ENCODE measurements around the gene WDSUB1. TPM values are rescaled to one million over a fixed set of nuclear protein-coding genes. Genes with fewer than 3 reads are reported as not detected.

The WDSUB1 gene
- total and polyA plus RNA-seq, 2 donors = 8.3 to 17.6 TPM

GRCh38 chr2:159225025-159226016 is 61.2 kb downstream of the WDSUB1 start:
- peaks cover 6% of the 10 kb centered on the region for H3K36me3 ChIP-seq (ENCODE audit: insufficient read depth)
- H3K27ac ChIP-seq (ENCODE audit: low read depth) = no peak overlapping the region
- 90% methylated on average over 26 of the region's 26 CpGs for WGBS

GRCh38 chr2:159224061-159224813 is 62.3 kb downstream of the WDSUB1 start:
- Histone ChIP-seq H3K27ac (ENCODE audit: low read depth) (no peak overlapping the region), H3K4me1 (ENCODE audit: insufficient read depth) (no peaks in the 10 kb centered on the region), H3K36me3 (ENCODE audit: insufficient read depth) (peaks cover 2% of the 10 kb centered on the region), H3K4me3 (ENCODE audit: low read depth, low read length) (no peak overlapping the region)
- WGBS = 94% methylated on average over 17 of the region's 17 CpGs
- DNase-seq (ENCODE audit: extremely low spot score) = no peak

More at GRCh38 chr2:159225025-159226016, 61.2 kb downstream of the WDSUB1 start:
- no peak overlapping the region for H3K4me3 ChIP-seq (ENCODE audit: low read depth, low read length)
- H3K4me1 ChIP-seq (ENCODE audit: insufficient read depth) = no peaks in the 10 kb centered on the region
- DNase-seq (ENCODE audit: extremely low spot score) = no peak

- no peak overlapping the region for H3K4me3 ChIP-seq (ENCODE audit: low read depth, low read length)
- H3K27ac ChIP-seq (ENCODE audit: low read depth) = no peak overlapping the region
- no peaks in the 10 kb centered on the region for H3K4me1 ChIP-seq (ENCODE audit: insufficient read depth)
- WGBS = 96% methylated on average over 8 of the region's 8 CpGs
- no peak for DNase-seq (ENCODE audit: extremely low spot score)
- H3K36me3 ChIP-seq (ENCODE audit: insufficient read depth) = peaks cover 2% of the 10 kb centered on the region
Observed at GRCh38 chr2:159219394-159219998, 67.0 kb downstream of the WDSUB1 start.

- WGBS = 94% methylated on average over 6 of the region's 6 CpGs
- no peaks in the 10 kb centered on the region for H3K4me1 ChIP-seq (ENCODE audit: insufficient read depth)
- H3K36me3 ChIP-seq (ENCODE audit: insufficient read depth) = no peaks in the 10 kb centered on the region
- no peak overlapping the region for H3K27ac ChIP-seq (ENCODE audit: low read depth)
- H3K4me3 ChIP-seq (ENCODE audit: low read depth, low read length) = no peak overlapping the region
- no peak for DNase-seq (ENCODE audit: extremely low spot score)
Observed at GRCh38 chr2:159218389-159218788, 68.1 kb downstream of the WDSUB1 start.

GRCh38 chr2:159217676-159218075 is 68.8 kb downstream of the WDSUB1 start:
- no peak for DNase-seq (ENCODE audit: extremely low spot score)
- H3K4me1 ChIP-seq (ENCODE audit: insufficient read depth) = no peaks in the 10 kb centered on the region
- H3K27ac ChIP-seq (ENCODE audit: low read depth) = no peak overlapping the region
- no peaks in the 10 kb centered on the region for H3K36me3 ChIP-seq (ENCODE audit: insufficient read depth)
- no peak overlapping the region for H3K4me3 ChIP-seq (ENCODE audit: low read depth, low read length)
- WGBS = 78% methylated on average over 5 of the region's 5 CpGs

- no peak for DNase-seq (ENCODE audit: extremely low spot score)
- H3K36me3 ChIP-seq (ENCODE audit: insufficient read depth) = no peaks in the 10 kb centered on the region
Observed at GRCh38 chr2:159215116-159215515, 71.4 kb downstream of the WDSUB1 start.

GRCh38 chr2:159214325-159214865 is 72.1 kb downstream of the WDSUB1 start:
- no peaks in the 10 kb centered on the region for H3K36me3 ChIP-seq (ENCODE audit: insufficient read depth)
- no peak for DNase-seq (ENCODE audit: extremely low spot score)
- no peak overlapping the region for H3K27ac ChIP-seq (ENCODE audit: low read depth)
- no peaks in the 10 kb centered on the region for H3K4me1 ChIP-seq (ENCODE audit: insufficient read depth)
- 95% methylated on average over 3 of the region's 3 CpGs for WGBS
- no peak overlapping the region for H3K4me3 ChIP-seq (ENCODE audit: low read depth, low read length)

More at GRCh38 chr2:159215116-159215515, 71.4 kb downstream of the WDSUB1 start:
- no peak overlapping the region for H3K27ac ChIP-seq (ENCODE audit: low read depth)
- WGBS = 96% methylated on average over 7 of the region's 7 CpGs
- H3K4me3 ChIP-seq (ENCODE audit: low read depth, low read length) = no peak overlapping the region
- H3K4me1 ChIP-seq (ENCODE audit: insufficient read depth) = no peaks in the 10 kb centered on the region

GRCh38 chr2:159213296-159213695 is 73.2 kb downstream of the WDSUB1 start:
- H3K27ac ChIP-seq (ENCODE audit: low read depth) = no peak overlapping the region
- no peaks in the 10 kb centered on the region for H3K4me1 ChIP-seq (ENCODE audit: insufficient read depth)
- H3K4me3 ChIP-seq (ENCODE audit: low read depth, low read length) = no peak overlapping the region
- no peaks in the 10 kb centered on the region for H3K36me3 ChIP-seq (ENCODE audit: insufficient read depth)
- 91% methylated on average over 5 of the region's 5 CpGs for WGBS
- DNase-seq (ENCODE audit: extremely low spot score) = no peak

- no peak overlapping the region for H3K27ac ChIP-seq (ENCODE audit: low read depth)
- DNase-seq (ENCODE audit: extremely low spot score) = no peak
- WGBS = 81% methylated on average over 14 of the region's 14 CpGs
Observed at GRCh38 chr2:159211447-159212396, 74.8 kb downstream of the WDSUB1 start.

GRCh38 chr2:159209341-159210306 is 76.9 kb downstream of the WDSUB1 start:
- no peak overlapping the region for H3K4me3 ChIP-seq (ENCODE audit: low read depth, low read length)
- no peaks in the 10 kb centered on the region for H3K4me1 ChIP-seq (ENCODE audit: insufficient read depth)
- H3K27ac ChIP-seq (ENCODE audit: low read depth) = no peak overlapping the region
- DNase-seq (ENCODE audit: extremely low spot score) = no peak
- WGBS = 79% methylated on average over 15 of the region's 15 CpGs
- no peaks in the 10 kb centered on the region for H3K36me3 ChIP-seq (ENCODE audit: insufficient read depth)

More at GRCh38 chr2:159211447-159212396, 74.8 kb downstream of the WDSUB1 start:
- H3K36me3 ChIP-seq (ENCODE audit: insufficient read depth) = no peaks in the 10 kb centered on the region
- no peak overlapping the region for H3K4me3 ChIP-seq (ENCODE audit: low read depth, low read length)
- no peaks in the 10 kb centered on the region for H3K4me1 ChIP-seq (ENCODE audit: insufficient read depth)

GRCh38 chr2:159208438-159208837 is 78.1 kb downstream of the WDSUB1 start:
- Histone ChIP-seq H3K4me1 (ENCODE audit: insufficient read depth) (no peaks in the 10 kb centered on the region), H3K36me3 (ENCODE audit: insufficient read depth) (no peaks in the 10 kb centered on the region), H3K4me3 (ENCODE audit: low read depth, low read length) (no peak overlapping the region), H3K27ac (ENCODE audit: low read depth) (no peak overlapping the region)
- no peak for DNase-seq (ENCODE audit: extremely low spot score)
- WGBS = 80% methylated on average over 5 of the region's 5 CpGs
